LoVo (cell line): ENCODE measurements around the gene CCDC85A.
A peak's percentile ranks its signal among the peaks of the same experiment; 100 is the strongest.

Source experiments
- DNase-seq: peaks from one replicate; pipeline ENCODE4 v3.0.0-alpha.2; 2016; ENCODE audit warnings: low spot score

Gene CCDC85A

DNA sequence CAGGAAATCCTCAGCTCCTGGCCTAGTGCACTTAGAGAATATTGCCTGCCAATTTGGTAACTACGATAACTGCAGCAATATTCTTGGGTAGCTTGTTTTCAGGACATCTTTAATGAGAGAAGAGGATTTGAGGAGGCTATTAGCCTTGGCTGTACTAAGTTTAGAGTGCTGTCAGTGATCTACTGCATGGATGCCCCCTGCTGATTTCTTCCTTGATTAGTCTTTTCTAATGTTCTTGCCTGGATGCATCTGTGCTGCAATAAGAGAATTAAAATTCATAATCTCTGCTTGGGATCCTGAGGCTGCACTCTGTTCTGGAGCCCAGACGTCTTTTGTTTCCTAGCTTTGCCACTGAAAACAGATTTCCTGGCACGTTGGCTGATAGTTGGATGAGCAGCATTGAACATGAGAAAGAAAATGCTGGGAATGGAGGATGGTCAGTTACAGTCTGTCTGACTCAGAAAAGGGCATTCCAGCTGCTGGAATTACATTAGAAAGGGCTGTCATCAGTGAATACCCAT is 115.4 kb downstream of the CCDC85A start:
- no peak for DNase-seq

DNA sequence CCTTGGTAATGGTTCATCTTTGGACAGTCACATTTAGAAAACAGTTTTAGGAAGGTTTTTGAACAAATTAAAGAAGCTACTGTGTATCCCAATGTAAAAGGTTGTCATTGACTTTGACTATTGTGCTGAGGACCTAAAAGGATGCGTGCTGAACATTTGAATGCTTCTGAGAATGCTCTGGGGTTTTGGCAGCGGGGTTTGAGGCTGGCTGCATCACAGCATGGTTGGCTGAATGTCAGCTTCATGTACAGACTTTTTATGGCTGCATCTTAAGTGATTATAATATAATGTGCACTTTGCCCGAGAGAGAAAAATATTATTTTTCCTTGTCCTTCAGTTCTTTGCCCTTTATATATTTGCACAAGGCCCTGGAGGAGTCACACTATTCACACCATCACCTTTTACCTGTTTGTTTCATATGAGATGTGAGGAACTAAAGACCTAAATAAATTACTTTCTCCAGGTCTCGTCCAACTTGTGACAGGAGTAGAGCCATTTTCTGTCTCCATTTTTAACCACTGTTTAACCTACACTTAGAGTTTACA is 125.9 kb downstream of the CCDC85A start:
- DNase-seq, result no peak

DNA sequence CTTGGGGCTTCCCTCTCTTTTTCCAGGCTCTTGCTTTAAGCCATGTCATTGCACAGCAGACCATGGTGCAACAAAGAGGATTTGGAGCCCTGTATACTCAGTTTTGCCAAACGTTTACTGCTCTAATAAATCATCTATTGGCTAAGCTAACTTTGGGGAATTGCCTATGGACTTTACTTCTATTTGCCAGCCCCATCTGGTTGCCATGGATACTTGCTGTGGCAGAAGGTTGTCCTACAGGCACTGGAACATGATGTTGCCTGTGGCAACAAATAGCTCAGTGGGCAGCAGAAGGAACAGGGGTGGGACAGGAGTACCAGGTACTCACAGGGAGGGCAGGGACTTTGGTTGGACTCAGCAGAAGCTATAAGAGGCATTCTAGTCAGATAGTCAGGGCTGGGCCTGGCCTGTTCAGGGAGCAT is 129.7 kb downstream of the CCDC85A start:
- no peak for DNase-seq

DNA sequence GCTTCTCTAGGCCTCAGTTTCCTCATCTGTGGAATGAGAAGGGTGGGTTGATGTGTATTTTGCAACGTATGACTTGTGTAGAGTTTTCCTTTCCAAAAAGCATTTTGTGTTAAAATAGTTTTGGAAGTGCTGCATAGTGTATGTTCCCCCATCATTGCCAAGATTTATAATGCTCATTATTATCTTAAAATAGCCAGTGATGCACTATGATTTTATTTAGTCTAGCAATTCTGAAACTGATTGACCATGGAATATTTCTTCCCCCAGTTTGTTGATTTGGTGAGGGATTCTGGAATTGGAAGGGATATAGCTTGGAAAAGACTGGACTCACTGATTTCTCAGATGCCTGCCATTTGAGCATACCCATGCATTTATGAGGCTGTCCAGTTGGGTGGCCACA is 130.6 kb downstream of the CCDC85A start:
- no peak for DNase-seq

DNA sequence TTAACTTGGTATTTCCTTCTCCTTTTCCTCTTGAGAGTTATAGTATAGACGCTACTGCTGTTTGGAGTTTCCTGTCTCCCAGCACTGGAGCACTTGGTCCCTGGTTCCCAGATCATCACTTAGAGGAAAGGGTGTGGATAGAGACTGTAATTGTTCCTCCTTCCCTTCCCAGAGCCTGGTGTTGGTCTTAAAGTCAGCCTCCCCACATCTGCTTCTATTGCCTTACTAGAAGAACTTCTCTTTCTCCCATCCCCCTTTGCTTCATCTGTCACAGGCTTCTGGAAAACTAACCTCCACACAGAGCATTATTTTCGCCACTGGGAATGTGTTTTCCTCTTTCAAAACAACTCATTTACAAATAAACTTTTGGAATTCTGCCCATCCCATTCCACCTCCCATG is 131.0 kb downstream of the CCDC85A start:
- DNase-seq, result no peak

DNA sequence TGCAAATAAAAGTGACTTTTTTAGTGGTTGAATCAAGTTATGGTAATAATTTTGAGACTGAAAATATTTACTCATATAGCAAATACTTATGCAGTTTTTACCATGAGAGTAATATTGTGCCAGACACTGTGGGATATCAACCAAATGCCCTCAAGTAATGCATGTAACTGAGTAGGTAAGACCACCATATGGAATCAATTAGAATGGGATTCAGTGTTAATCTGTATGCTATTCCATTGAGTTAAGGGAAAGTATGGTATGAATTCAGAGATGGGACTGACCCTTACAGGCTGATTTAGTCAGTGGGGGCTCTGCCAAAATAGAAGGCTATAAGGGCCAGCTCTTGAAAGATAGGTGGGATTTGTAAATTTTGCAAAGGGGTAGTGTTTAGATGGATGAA is 131.6 kb downstream of the CCDC85A start:
- DNase-seq, result no peak

DNA sequence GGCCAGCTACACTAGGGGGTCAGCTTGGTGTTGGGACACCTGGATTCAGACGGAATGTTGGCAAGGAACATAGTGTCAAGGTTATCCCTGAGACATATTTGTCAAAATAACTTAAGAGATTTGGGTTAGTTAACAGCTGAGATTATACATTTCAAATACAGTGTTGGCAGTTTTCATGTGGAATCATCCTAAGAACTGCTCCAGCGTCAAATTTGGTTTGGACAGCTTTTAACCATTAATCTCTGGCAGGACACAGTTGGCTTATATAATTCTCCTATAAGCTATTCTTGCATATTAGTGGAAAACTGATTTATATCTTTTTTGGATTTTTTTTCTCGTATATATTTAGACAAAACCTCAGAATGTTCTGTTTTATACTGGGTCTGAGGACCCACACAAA is 132.2 kb downstream of the CCDC85A start:
- DNase-seq, result no peak

DNA sequence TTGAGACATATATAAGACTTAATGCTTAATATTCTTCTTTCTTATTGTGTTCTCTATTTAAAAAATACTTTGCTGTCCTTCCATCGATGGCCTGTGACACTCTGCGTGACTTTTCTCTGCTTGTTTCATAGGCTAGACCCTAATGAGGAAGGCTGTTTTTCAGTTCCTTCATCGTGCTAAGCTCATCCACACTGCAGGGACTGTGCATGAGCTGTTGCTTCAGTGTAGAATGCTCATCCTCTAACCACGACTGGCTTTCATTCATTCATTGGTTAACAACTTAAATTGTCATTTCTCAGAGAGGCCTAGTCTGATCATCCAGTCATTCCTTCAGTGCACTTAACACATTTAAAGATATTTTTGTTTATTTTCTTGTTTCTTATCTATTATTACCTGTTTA is 134.4 kb downstream of the CCDC85A start:
- DNase-seq, result no peak

DNA sequence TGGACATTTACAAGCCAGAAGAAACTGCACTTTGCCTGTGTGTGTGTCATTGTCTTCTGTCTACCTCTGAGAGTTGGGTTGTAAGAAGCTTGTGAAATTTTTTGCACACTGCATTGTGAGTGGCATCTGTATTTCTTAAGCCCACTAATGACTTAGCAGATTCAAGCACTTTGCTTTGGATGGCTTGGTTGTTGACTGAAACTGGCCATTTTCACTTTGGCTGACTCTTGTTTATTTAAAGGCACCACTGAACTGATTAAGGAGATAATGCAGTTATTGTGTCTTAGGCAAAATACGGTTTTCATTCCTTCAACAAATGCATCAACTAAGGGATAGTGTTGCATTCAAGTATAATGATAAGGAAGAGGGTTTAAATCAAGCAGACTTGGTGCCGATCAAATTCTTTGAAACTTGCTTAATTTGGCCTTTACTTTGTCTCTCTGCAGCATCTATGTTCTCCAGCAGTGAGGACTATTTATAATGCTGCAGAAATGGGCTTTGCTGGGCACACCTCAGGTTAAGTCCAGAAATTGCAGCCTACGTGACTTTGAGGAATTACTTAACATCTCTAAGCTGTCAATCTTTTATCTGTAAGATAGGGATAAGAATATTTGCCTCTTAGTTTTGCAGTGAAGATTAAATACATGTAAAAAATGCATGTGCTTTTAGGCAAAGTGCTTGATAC is 142.0 kb downstream of the CCDC85A start:
- DNase-seq, result no peak

DNA sequence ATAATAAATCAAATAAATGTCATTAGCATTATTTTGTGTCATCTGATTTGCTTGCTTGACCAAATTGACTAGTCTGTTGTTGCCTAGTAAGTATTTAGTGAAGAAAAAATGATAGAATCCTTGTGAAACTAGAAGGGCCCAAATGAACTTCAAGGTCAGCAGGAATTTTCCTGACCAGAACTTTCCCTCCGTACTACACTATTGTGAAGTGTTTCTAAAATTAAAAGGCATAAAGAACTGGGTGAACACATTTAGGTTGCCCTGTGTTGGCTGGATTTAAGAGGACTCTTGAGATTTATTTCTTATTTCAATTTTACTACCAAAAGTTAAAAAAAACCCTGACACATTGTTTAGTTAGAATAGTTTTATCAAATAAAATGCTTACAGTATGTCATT is 142.6 kb downstream of the CCDC85A start:
- no peak for DNase-seq

DNA sequence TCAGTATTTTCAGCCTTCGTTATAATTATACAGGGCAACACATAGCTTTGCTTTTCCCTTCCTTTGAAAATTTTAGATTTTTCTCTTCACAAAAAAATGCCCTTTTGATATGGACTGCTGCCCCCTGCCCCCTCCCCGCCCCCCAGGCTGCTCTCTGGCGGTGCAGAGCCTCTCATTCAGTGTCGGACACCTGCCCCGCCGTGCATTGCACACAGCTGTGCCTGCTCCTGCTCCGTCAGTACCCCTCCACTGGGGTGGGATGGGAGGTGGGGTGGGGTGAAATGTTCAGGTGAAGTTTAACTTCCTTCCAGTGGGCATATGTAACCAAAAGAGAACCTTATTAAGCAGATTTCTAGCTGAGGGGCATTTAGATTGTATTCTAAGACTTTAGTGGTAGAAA is 148.0 kb downstream of the CCDC85A start:
- no peak for DNase-seq

DNA sequence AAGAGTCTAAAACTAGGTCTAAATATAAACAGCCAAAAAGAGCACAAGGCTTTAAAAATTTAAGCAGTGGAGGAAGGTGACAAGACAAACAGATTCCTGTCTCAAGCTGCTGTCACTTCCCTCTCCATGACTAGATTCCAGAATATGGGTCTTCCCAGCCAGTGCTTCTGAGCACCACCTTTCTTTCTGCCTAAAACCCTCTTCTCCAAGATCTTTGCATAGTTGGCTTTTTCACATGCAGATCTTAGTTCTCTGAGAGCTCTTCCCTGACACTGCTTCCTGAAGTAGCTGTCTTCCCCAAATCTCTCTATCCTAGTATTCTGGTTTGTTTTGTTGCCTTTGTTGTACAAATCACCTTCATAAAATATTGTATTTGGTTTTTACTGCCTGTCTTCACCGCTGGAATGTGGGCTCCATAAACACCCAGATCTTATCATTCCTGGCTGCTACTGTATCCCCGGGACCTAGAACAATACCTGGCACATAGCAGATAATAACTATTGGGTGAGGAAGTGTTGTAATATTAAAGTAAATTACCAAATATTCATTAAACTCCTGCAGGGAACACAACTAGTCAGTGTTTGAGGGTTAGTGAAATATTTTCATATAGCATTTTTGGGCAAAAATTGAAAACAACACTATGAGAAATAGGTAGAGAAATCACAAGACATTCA is 150.2 kb downstream of the CCDC85A start:
- peak; percentile 11 for DNase-seq

DNA sequence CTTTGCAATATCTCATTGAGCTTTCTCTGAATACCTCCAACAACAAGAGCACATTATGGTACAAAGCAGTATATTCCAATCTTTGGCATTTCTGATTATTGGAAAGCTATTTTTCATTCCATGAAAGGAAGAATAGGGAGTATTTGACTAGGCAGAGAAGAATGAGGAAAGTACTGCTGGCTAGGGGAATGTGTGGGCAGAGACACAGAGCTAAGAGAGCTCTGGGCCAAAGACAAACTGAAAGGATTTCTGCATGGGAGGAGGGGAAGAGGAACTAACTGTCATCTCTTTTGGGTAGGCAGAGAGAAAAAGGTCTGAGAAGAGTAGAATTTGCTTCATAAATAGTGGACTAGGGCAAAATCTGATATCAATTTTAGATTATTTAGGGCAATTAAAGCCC is 150.8 kb downstream of the CCDC85A start:
- DNase-seq, result no peak

DNA sequence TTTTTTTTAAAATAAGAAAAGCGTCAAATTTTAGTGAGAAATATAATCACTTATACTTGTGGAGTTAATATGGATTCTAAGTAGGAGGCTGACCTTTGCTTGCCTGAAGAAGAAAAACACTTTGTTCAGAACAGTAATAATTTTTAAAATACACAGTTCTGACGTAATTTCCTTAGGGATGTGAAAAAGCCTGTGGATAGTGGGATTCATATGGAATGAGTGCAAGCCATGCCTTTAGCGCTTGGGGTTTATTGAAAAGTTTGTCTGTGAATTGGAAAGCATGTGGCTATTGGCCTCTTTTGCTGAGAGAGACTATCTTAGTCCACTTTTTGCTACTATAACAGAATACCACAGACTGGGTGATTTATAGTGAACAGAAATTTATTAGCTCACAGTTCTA is 151.3 kb downstream of the CCDC85A start:
- DNase-seq, result no peak

DNA sequence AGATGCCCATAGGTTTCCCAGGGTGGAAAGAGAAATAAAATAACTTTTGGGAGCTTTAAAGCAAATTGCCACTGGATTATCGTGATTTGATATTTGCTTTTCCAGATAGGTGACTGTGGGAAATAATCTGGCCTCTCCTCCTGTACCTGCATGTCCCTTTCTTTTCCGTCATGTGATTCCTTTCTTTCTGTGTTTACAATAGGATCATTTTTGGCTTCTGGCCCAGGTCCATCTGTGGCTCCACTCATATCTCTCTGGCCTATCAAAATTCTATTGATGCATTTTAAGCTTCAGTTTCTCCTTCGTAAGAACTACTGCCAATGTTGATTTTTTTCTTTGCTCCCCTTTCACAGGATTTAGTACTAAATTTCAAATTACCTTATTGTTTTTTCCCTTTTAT is 153.6 kb downstream of the CCDC85A start:
- no peak for DNase-seq

DNA sequence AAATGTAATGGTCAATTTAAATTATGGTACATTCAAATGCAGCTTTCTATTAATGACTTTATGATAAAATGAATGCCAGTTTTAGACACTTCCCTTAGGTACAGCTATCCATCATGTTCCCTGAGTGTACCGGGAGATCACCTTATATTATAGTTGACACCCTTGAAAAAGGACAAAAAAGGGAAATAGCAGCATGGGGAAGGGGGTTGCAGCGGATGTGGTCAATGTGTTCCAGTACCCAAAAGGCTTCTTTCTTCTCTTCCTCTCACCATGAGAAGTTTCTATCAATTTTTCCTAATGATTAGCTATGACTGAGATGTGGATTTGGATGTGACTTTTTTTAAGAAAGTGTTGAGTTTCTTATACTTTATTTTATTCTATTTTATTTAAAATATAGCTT is 154.4 kb downstream of the CCDC85A start:
- DNase-seq, result no peak

DNA sequence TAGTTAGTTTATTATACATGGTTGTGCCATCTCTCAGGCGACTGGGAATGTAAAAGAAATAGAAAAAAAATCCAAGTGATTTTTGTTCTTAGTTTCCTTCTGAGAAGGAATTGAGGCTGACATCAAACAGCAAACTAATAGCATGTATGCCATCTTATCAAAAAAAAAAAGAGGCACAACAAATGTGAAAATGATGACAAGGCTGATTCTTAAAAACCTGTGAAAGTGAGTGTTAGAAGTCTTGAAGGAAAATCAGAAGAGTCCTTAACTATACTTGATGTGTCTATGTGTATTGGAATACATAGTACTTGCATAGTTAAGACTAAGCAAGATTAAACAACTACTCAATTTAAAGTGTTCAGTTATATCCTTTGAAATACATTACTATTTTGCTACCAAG is 161.0 kb downstream of the CCDC85A start:
- DNase-seq, result no peak

DNA sequence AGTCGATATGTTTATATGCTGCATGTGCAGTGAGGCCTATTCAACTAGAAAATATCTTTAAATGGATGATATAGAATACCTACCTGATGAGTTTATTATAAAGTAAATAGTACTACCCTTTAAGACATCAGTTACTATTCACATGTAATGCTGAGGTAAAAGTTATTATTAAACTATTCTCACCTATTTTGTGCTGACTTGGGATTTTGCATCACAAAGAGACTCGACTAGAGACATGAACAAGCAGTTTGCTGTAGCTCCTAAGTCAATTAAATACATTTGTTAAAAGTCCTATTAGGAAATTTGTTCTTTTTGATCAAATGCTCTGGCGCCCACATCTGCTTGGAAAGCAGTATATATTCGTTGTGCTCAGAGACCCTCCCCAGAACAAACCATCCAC is 164.1 kb downstream of the CCDC85A start:
- DNase-seq, result no peak

DNA sequence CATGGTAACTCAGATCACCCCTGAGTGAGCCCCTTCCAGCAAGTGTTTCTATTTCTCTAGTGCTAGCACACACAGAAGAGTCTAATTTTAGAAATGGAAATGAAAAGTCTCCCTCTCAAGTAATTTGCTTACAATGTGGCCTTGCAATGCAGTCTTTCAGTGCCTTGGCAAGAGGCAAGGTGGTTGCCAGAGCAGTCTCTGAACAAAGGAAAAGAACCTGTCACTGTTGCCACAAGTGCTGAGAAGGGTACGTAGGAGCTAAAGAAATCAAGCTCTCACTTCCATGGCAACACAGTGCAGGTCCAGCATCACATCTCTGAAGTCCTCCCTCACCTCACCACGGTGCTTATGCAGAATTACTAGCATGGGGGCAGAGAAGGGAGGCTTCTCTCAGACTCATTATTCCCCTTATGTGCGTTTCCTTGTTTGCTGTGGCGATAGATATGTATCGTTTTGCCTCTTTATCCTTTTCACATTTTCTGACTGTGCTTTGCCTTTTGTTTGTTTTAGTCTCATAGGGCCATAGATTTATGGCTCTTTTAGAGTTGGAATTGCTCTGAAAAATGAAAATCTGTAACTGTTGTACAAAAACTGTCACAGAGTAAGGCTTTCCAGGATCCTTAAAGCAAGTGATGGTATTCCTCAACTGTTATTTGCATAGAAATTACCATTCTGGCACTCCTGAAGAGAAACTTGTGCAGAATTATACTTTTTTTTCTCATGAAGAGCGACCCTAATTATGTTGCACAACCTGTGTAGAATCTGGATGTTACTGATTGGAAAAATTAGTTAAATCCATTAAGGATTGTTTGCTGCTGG is 164.8 kb downstream of the CCDC85A start:
- no peak for DNase-seq

DNA sequence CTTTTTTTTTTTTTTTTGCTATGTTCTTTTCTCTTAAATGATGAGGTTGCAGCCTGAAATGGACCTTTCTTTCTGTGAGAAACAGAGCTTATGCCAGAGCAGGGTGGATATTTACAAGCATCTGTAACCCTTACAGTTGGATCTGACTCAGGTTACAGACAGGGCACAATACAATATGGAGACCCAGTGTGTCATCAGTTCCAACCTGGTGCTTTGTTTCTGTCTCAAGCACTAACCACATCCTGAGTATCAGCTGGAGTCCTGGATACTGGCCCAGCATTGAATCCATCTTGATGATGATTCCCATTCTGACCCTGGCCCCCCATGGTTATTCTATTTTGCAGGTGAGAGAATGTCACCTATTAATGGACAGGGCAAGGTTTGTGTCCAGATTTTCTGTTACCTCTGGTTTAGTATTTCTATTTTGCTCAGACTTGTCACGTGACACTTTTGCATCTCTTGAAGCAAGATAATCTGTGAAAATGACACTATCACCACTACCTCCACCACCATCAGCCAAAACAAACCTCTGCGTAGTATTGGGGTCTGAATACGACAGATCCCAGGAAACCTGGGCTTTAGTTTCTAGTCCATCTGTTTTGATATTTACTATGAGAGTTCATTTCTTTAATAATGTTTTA is 174.0 kb downstream of the CCDC85A start:
- DNase-seq, result no peak

DNA sequence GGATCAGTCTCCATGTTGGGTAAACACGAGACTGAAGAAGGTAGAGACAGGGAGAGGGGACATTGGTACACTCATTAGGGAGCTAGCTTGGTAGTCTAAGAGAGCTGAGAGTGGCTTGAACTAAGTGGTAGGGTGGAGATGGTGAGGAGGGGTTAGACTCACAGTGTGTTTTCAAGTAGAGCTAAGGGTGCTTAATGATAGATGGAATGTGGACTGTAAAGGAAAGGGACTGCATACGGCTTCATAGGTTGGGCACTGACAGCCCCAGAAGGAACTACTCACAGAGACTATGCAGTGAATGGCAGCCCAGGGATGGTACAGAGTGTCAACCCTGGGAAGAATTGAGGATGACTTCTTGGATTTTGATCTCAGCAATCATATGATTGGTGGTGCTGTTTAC is 178.1 kb downstream of the CCDC85A start:
- DNase-seq, result no peak

DNA sequence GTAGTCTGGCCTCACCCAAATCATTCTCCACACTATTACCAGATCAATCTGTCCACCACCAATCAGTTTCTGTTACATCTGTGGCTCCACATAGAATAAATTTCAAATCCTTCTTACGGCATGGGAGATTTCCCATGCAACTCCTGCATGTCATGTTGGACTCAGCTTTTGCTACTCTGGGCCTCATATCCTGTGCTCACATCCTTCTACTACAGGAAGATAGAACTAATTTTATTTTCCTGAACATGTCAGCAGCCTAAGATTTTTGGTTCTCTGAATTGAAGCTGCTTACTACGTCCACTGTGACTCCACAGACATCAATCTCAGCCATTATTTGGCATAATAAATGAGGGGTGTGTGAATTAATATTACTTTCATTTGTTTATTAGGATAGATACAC is 181.1 kb downstream of the CCDC85A start:
- no peak for DNase-seq
